Measurements from ENCODE around the gene SLC25A25.
"Not testable (repeated sequence)": the region's sequence is repeated elsewhere in the genome, so short reads cannot be mapped to it uniquely, and the experiment has no call there.

SLC25A25 gene

GRCh38 chr9:128053560-128053959, 14.5 kb upstream of the SLC25A25 start:
- no peak for DNase-seq

- no peak for DNase-seq
Measured at GRCh38 chr9:128054087-128054486, 13.9 kb upstream of the SLC25A25 start.

DNA sequence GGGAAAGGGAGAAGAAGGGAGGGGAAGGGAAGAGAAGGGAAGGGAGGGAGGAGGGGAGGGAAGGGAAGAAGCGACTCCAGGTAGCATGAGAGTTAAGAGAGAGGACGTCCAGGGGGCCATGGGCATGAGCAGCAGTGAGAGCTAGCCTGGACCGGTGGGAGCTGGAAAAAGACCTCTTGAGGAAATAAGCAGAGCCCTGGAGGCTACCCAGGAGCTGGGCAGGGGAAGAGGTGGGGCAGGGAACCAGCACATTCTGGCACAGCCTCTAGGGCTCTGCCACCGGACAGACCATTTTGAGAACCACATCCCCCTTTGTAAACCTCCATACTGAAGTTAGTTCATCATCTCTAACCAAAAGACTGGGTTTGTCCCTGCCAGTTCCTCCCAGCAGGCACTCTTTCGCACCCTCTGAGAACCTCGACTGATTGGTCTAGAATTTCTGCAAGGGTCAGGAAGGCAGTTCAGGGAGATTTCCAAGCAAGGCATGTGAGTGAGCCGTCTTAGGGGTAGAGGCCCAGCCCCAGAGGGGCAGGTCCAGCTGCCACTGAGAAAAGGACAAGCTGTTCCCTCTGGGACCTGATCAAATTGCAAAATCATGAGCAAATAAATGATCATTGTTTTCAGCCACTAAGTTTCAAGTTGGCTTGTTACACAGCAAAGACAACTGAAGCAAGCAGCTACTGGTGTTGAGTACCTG, 12.5 kb upstream of the SLC25A25 start:
- no peak for DNase-seq

- no peak for DNase-seq
Measured at GRCh38 chr9:128056086-128056485, 11.9 kb upstream of the SLC25A25 start.

- no peak for DNase-seq
Measured at GRCh38 chr9:128056887-128057723, 10.9 kb upstream of the SLC25A25 start.

GRCh38 chr9:128057724-128058409, 10.2 kb upstream of the SLC25A25 start:
- no peak for DNase-seq

DNA sequence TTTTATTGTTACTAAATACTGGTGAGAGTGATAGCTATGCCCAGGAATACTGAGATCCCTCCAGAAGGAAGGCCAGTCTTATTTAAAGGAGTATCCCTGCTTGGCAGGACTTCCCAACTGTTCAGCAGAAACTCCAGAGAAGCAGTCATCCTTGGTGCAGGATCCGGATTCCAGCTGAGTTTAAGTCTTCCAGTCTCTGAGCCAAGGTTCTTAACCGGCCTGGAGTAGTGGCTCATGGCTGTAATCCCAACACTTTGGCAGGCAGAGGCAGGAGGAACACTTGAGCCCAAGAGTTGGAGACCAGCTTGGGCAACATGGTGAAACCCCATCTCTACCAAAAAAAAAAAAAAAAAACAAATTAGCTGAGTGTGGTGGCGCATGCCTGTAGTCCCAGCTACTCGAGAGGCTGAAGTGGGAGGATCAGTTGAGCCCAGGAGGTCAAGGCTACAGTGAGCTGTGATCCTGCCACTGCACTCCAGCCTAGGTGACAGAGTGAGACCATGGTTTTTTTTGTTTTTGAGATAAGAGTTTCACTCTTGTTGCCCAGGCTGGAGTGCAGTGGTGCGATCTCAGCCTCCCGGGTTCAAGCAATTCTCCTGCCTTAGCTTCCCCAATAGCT, 8.6 kb upstream of the SLC25A25 start:
- no peak for DNase-seq

GRCh38 chr9:128061275-128061960, 6.6 kb upstream of the SLC25A25 start:
- no peak for DNase-seq

- DNase-seq, result no peak
Measured at GRCh38 chr9:128062279-128062678, 5.8 kb upstream of the SLC25A25 start.

DNA sequence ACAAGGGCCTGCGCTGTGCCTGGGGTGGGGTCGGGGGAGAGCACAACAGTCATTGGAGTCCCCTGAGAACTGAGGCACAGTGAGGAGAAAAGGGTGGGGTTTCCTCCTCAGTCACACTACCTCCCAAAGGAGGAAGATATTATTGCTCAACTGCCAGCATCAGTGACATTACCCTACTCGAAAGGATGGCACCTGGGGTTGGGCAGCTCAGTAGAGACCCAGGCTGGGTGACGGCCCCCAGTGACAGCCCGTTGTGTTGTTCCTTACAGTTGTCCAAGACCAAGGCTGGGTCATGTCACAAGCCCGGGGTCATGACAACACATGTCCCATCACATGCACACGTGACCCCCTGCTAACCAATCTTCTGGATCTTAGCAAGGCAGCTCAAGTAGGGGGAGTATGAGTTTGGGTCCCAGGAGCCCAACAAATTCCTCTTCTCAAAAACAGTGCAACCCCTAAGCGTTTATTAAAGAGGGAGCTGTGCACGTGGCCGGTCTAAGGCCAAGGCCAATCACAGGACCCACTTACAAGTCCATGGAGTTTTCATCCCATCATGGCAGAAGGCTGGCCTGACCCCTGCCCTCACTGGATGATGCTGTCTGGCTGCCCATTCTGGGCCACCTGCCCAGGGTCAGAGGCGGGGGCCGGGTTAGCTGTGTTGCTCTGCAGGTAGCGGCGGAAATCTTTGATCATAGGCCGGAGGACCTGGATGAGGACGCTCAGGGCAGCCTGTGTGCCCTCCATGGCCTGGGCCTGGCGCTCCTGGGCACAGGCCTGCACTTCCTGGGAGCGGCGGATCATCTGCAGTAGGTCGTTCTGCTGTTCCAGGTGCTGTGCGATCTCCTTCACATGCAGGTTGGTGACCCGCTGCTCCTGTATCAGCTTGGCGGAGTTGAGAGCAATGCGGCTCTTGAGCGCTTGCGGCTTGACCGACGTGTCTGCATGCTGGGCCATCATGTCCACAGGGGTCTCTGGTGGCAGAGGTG, 4.9 kb upstream of the SLC25A25 start:
- no peak for DNase-seq

GRCh38 chr9:128065907-128066712, 1.9 kb upstream of the SLC25A25 start:
- no peak for DNase-seq

DNA sequence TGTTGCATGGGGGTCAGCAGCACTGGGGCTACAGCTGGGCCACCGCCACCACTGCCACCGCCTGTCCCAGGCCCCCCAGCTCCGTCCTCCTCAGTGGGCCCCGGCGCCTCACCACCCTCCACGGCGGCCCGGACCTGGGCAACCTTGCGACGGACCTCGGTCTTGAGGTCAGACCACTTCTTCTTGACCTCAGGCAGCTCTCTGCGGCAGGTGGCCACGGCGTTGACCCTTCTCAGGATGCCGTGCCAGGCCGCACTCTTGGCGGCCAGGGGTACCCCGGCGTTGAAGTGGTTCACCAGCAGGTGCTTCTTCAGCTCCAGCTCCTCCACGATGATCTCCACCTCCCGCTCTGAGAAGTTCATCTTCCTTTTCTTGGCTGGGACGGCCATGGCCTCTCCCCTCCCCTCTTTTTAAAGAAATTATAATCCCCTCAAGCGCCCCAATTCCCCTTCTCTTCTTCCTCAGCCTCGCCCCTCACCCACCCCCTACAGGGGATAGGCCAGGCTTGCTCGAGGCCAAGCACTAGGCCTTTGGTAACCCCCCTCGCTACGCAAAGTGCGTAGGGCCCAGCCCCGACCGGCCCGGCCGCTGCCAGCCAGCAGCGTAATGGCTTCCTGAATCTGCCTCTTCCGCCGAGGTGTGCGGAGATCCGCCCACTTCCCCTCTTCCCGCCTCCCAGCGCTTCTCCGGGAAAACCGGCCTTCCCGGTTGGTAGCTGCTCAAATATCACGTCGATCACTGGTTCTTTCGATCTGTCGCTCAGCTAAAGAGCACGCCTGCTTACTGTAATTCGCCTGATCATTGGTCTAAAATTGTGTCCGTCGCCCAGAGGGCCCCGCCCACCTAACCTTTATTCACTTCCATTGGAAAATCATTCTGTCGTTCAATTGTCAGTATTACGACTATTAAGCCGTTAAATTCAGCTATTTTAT, 1.1 kb upstream of the SLC25A25 start, which contains the start of gene NAIF1:
NAIF1 (minus strand) TSS at position 608 of the 932 bp plus-strand sequence; CDS start at position 389, 219 bp downstream.
- peak; percentile 99 for DNase-seq

DNA sequence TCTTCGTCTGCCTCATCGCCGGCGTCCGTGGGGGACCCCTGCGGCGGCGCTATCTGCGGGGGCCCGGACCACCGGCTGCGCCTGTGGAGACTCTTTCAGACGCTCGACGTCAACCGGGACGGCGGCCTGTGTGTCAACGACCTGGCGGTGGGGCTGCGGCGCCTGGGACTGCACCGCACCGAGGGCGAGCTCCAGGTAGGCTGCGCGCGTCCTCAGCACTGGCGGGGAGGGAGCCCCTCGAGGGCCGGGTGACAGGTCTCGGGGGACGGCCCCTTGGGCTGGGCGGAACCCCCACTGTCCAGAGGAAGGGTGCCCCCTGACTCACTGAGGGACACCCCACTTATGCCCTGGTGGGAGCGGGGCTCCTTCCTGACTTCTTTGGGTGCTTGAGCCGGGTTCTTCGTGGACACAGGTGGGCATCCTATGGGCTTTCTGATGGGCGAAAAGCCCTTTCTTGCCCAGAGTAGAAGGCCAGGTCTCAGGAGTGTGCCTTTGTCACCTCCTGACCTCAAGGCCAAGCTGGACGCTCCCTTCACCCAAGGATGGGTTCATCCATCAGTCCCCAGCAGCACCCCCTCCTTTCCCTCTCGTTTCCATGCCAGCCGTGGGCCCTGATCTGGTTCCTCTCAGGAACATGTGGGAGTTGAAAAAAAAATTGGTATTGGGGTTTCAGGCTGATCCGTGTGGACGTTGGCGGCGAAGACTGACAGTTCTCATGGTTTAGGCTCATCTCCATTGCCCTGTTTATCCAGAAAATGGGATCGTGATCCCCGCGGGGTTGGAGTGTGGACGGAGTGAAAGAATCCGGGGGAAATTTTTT, 564 bp downstream of the SLC25A25 start:
- peak; percentile 55 for DNase-seq

DNA sequence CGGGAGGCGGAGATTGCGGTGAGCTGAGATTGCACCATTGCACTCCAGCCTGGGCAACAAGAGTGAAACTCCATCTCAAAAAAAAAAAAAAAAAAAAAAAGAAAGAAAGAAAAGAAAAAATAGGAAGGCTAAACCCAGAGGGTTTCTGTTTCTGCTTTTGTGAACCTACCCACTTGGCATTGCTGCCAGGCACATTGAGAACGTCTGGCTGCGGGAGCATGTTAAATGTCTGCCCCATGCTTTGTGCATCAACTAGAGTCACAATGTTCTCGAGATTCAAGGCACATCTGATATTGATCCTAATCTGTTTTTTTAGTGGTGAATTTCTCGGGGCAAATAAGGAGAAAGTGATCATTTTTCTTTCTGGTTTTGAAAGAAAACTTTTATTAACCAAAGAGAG, 2.8 kb downstream of the SLC25A25 start:
- DNase-seq, result no peak

DNA sequence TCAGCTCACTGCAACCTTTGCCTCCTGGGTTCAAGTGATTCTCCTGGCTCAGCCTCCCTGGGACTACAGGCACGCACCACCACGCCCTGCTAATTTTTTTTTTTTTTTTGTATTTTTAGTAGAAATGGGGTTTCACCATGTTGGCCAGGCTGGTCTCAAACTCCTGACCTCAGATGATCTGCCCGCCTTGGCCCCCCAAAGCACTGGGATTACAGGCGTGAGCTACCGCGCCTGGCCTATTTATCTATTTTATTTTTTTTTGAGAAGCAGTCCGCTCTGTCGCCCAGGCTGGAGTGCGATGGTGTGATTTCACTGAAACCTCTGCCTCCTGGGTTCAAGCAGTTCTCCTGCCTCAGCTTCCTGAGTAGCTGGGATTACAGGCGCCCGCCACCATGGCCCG, 3.4 kb downstream of the SLC25A25 start:
- not testable (repeated sequence) for DNase-seq

DNA sequence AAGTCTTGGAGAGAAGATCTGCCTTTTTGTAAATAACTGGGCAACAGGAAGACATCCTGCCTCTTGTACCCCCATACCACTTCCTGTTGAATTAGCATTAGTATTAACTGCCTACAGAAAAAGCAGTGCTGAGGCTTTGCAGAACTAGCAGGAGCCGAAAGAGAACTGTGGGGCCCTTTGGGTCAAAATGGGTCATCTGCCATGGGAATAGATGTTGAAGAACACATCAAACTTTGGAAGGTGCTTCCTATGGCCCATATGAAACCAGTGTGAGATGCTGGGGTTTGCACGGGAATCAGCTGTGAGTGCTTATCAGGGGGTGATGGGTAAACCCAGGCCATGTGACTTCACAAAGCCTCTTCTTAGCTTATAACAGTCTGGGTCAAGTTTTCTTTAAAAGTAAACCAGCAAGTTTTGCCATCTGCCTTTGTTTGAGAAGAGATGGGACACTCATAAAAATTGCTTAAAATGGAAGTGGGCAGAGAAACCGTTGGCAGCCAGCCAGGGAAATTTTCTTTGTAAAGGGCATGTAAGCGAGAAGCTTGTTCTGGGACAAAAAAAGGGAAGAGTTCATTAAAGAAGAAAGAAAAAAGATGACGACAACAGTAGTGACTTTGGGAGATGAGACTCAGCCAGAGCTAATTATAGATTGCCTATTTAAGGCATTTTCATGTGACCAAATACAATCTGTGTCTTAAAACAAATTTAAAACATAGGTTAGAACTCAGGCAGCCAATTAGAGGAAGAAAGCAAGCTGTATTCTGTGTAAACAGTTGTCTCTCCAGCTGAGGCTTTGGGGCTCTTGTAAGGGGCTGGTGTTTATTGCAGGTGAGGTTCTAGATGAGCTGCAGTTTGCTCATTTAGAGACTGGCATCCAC, 4.4 kb downstream of the SLC25A25 start:
- peak; percentile 93 for DNase-seq

- DNase-seq, result peak; percentile 75
Measured at GRCh38 chr9:128073253-128073886, 5.3 kb downstream of the SLC25A25 start.
